Adipose tissue (tissue), 3 donors: ENCODE data around the gene GTPBP6. TPM values are rescaled to one million over a fixed set of nuclear protein-coding genes. Genes with fewer than 3 reads are reported as not detected.

ENCODE experiments used
- H3K27ac ChIP-seq: one replicate; pipeline ENCODE4 v1.5.1; 2013; ENCODE audit warnings: low read depth, low read length
- WGBS, 3 donors: extraction: QIAGEN DNeasy Blood & Tissue Kit; methylation state at CpG; one replicate each; pipeline ENCODE4 v1.1.7; 2013; 5-methylcytosine and 5-hydroxymethylcytosine counted together
- polyA plus RNA-seq, 3 donors: library from polyadenylated mRNA; stranded (reverse); fragments of 200-250 nt; gene quantifications; one replicate each; pipeline ENCODE4 v1.2.3, GENCODE V29; 2013
- donor health status: healthy with polysubstance abuse.
- donor health status: Bipolar disorder and iron deficiency.
- donor health status: healthy.

The GTPBP6 gene, protein sequence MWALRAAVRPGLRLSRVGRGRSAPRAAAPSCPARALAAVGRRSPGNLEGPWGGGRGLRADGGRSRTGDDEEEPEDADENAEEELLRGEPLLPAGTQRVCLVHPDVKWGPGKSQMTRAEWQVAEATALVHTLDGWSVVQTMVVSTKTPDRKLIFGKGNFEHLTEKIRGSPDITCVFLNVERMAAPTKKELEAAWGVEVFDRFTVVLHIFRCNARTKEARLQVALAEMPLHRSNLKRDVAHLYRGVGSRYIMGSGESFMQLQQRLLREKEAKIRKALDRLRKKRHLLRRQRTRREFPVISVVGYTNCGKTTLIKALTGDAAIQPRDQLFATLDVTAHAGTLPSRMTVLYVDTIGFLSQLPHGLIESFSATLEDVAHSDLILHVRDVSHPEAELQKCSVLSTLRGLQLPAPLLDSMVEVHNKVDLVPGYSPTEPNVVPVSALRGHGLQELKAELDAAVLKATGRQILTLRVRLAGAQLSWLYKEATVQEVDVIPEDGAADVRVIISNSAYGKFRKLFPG
- 10 to 100 TPM; 50.1 to 73.9 (median 53.2) TPM for polyA plus RNA-seq

DNA sequence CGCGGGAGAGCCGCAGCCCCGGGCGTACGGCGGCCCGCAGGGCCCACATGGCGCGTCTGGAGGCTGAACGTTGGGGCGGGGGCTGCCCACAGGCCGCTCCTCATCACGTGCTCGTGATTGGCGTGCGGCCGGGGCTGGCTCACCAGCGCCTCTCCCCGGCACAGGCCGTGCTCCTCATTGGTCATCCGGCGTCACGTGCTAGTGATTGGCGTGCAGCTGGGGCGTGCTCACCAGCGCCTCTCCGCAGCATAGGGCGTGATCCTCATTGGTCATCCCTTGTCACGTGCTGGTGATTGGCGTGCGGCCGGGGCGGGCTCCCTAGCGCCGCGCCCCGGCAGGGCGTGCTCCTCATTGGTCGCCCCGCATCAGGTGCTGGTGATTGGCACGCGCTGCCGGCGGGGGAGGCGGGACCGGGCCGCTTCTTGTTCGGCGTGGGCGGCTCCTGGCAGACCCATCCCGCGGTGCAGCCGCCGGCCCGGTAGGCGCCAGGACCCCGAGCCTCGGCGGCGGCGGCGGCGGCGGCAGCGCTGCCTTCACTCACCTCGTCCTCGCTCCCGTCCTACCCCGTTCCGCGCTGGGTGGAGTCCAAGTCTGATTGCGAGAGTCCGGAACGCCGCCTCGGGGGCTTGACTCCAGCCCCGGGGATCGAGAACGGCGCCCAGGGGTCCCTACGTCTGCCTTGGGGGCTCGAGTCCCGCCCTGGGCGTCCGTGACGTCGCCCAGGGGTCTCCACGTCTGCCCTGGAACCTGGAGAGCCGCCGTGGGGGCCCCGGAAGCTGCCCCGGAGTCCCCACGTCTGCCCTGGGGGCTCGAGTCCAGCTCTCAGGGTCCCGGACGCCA, at the start of gene GTPBP6:
Gene GTPBP6, minus strand, starts transcription at position 58 of the 840 bp plus-strand sequence. Its CDS starts 9 bp downstream, at position 49.
- H3K27ac ChIP-seq, result peak within 1 kb of the TSS; percentile 97
- WGBS, 3 donors, result 0 to 1% (median 1%) methylated on average over 78 to 97 of the region's 97 CpGs

GRCh38 chrX:367866-368265, 49.3 kb upstream of the GTPBP6 start:
- H3K27ac ChIP-seq, result no peak overlapping the region
- 91 to 95% (median 93%) methylated on average over 11 to 17 of the region's 17 CpGs for WGBS, 3 donors

DNA sequence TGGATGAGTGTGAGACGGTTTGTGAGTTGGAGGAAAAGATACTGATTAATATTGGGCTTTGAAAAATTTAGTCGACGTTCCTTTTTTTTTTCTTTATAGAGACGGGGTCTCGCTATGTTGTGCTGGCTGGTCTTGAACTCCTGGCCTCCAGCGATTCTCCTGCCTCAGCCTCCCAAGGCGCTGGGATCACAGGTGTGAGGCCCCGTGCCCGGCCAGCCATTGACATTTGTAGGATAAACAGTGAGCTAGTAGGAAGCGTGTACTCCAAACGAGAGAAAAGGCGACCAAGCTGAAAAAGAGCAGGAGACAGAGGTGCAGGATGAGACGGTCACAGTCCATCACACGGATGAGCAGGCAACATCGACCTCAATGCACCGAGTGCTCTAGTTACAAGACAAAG, 48.8 kb upstream of the GTPBP6 start:
- no peak overlapping the region for H3K27ac ChIP-seq
- WGBS, 3 donors, result 88 to 94% (median 94%) methylated on average over 16 of the region's 16 CpGs

- no peak overlapping the region for H3K27ac ChIP-seq
Observed at GRCh38 chrX:363621-364375, 45.2 kb upstream of the GTPBP6 start.

GRCh38 chrX:362937-363620, 44.5 kb upstream of the GTPBP6 start:
- 79 to 80% (median 80%) methylated on average over 38 of the region's 38 CpGs for WGBS, 3 donors
- no peak overlapping the region for H3K27ac ChIP-seq

More at GRCh38 chrX:363621-364375, 45.2 kb upstream of the GTPBP6 start:
- WGBS, 3 donors, result 96 to 97% (median 96%) methylated on average over 37 of the region's 37 CpGs

DNA sequence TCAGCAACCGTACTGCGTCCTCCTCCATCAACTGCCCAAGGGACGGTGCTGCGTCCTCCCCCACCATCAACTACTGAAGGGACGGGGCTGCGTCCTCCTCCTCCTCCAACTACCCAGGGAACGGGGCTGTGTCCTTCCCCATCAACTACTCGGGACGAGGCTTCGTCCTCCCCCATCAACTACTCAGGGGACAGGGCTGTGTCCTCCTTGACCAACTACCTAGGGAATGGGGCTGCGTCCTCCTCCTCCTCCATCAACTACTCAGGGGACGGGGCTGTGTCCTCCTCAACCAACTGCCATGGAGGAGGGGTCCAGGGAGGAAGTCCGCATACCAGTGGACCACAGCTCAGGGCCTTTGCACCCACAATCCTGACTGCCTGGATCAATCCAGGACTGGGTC, 43.8 kb upstream of the GTPBP6 start:
- H3K27ac ChIP-seq, result no peak overlapping the region
- WGBS, 3 donors, result 94 to 97% (median 96%) methylated on average over 13 of the region's 13 CpGs

- H3K27ac ChIP-seq, result no peak overlapping the region
- 97 to 98% (median 97%) methylated on average over 54 of the region's 54 CpGs for WGBS, 3 donors
Observed at GRCh38 chrX:361231-362145, 42.9 kb upstream of the GTPBP6 start.

- no peak overlapping the region for H3K27ac ChIP-seq
- 93 to 96% (median 95%) methylated on average over 25 to 26 of the region's 26 CpGs for WGBS, 3 donors
Observed at GRCh38 chrX:360496-361150, 42.0 kb upstream of the GTPBP6 start.

DNA sequence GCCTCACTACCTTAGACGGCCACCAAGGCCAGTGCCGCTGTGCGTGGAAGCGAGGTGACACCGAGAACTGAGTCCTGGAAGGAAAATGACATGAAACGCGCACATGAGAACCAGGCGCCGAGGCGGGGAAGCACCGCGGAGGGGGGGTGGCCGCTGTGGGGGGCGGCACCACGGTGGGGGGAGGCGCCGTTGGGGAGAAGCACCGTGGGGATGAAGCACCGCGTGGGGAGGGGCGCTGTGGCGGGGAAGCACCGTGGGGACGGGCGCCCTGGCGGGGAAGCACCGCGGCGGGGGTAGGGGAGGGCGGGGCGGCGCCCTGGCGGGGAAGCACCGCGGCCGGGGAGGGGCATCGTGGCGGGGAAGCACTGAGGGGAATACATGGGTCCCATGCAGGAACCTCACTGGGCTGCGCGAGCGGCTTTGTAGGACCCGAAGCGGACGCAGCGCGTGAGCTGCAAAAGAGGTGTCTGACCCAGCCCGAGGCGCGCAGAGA, 40.1 kb upstream of the GTPBP6 start:
- WGBS, 3 donors, result 89 to 94% (median 93%) methylated on average over 30 to 49 of the region's 49 CpGs
- no peak overlapping the region for H3K27ac ChIP-seq

- H3K27ac ChIP-seq, result no peak overlapping the region
- 83 to 91% (median 85%) methylated on average over 45 to 48 of the region's 48 CpGs for WGBS, 3 donors
Observed at GRCh38 chrX:357693-358471, 39.3 kb upstream of the GTPBP6 start.

GRCh38 chrX:357035-357692, 38.6 kb upstream of the GTPBP6 start:
- no peak overlapping the region for H3K27ac ChIP-seq
- WGBS, 3 donors, result 75 to 89% (median 81%) methylated on average over 14 of the region's 14 CpGs

DNA sequence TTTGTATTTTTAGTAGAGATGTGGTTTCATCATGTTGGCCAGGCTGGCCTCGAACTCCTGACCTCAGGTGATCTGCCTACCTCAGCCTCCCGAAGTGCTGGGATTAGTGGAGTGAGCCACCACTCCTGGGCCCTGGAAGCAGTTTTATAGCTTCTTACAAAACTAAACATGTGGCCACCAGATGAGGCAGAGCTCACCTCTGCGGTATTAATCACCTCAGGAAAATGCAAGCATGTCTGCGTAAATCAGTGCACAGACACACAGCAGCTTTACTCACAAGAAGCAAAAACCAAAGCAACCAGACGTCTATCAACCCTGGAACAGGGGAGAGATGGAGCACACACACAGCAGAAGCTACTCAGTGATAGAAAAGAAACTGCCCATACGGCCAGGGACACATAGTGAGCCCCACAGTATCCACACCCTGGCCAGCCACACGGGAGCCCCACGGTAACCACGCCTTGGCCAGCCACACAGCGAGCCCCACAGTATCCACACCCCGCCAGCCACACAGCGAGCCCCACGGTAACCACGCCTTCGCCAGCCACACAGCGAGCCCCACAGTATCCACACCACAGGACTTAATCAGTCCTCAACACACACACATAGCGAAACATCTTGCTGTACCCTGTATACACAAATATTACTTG, 37.9 kb upstream of the GTPBP6 start:
- WGBS, 3 donors, result 89 to 95% (median 92%) methylated on average over 17 of the region's 17 CpGs
- no peak overlapping the region for H3K27ac ChIP-seq

DNA sequence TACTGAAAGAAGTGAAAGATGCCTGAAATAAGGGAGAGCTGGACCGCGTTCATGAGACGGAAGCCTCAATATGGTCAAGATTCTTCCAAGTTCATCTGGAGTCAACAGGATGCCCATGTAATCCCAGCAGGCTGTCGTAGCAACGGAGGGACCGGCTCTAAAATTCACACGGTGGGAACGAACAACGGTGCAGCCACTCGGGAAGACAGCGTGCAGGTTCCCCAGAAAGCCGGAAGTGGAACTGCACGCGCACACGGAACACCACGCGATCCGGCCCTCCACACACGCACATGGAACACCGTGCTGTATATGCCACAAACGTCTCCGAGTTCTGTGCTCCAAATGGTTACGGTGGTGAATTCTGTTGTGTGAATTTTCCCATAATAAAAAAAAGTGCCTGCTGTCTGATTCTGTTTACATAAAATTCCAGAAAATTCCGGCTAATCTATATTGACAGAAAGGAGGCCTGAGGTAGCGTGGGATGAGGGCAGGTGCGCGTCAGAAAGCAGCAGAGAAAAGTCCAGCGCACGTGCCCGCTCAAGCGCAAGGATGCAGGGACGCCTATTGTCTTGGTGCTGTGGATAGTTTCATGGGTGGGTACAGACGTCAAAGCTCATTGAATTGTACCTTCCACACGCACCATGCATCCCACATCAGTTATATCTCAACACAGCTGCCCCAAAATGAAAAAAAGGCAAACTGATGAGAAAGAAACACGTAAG, 36.9 kb upstream of the GTPBP6 start:
- no peak overlapping the region for H3K27ac ChIP-seq
- 92 to 96% (median 96%) methylated on average over 35 of the region's 35 CpGs for WGBS, 3 donors
